Caco-2 (cell line): ENCODE measurements around the gene PRDM11. TPM values are rescaled to one million over a fixed set of nuclear protein-coding genes. Genes with fewer than 3 reads are reported as not detected.

Source experiments
- BruUV-seq: library from RNA; stranded (reverse); fragments of 400-500 nt; replicated peaks from 2 replicates; lab custom pipeline; 2021; lab: Mats Ljungman, UMichigan
- CTCF ChIA-PET: fragments of 300-600 bp; sonication (Branson Sonifier 250); formaldehyde crosslinking; loops from one replicate; lab custom pipeline; 2022; ENCODE audit warnings: antibody characterized with exemption; lab: Charles Lee
- POLR2A ChIA-PET: fragments of 300-600 bp; sonication (Branson Sonifier 250); formaldehyde crosslinking; loops from one replicate; lab custom pipeline; 2022; ENCODE audit warnings: antibody characterized with exemption; lab: Charles Lee
- DNase-seq, 2 experiments: peaks; one replicate each; pipeline versions ENCODE4 v3.0.0 to v3.0.0-alpha.2; 2020 to 2022
- H3K27me3 ChIP-seq: replicated peaks from 2 replicates; pipeline ENCODE4 v1.6.0; 2011; ENCODE audit warnings: low read length; ENCODE audit not compliant: control insufficient read depth, insufficient read depth
- H3K36me3 ChIP-seq: 2 replicates; pipeline ENCODE4 v1.5.1; 2011; ENCODE audit warnings: low read length; ENCODE audit not compliant: control insufficient read depth, insufficient read depth
- H3K4me1 ChIP-seq: fragments of 250-450 bp; sonication (Bioruptor Pico); 2 replicates; pipeline ENCODE4 v1.5.1; 2020; ENCODE audit warnings: mild to moderate bottlenecking
- H3K4me3 ChIP-seq: 2 replicates; pipeline ENCODE4 v1.5.1; 2011; ENCODE audit warnings: low read depth, mild to moderate bottlenecking, control low read depth, low read length
- H3K9me3 ChIP-seq: fragments of 250-450 bp; sonication (Bioruptor Pico); 2 replicates; pipeline ENCODE4 v1.5.1; 2020; ENCODE audit warnings: mild to moderate bottlenecking, moderate library complexity
- H3K27ac Mint-ChIP-seq: one replicate; pipeline ENCODE4 v1.8.0; 2022; ENCODE audit warnings: mixed read lengths; ENCODE audit not compliant: unreplicated experiment
- H3K27me3 Mint-ChIP-seq: one replicate; pipeline ENCODE4 v1.8.0; 2022; ENCODE audit warnings: mixed read lengths; ENCODE audit not compliant: insufficient read depth, unreplicated experiment
- H3K36me3 Mint-ChIP-seq: one replicate; pipeline ENCODE4 v1.8.0; 2022; ENCODE audit warnings: mild to moderate bottlenecking, mixed read lengths; ENCODE audit not compliant: insufficient read depth, unreplicated experiment
- H3K4me1 Mint-ChIP-seq: one replicate; pipeline ENCODE4 v1.8.0; 2022; ENCODE audit warnings: low read depth, mixed read lengths; ENCODE audit not compliant: unreplicated experiment
- H3K4me3 Mint-ChIP-seq: one replicate; pipeline ENCODE4 v1.8.0; 2022; ENCODE audit warnings: mild to moderate bottlenecking, moderate library complexity, mixed read lengths; ENCODE audit not compliant: unreplicated experiment
- H3K9me3 Mint-ChIP-seq: one replicate; pipeline ENCODE4 v1.8.0; 2022; ENCODE audit warnings: mixed read lengths; ENCODE audit not compliant: unreplicated experiment
- intact Hi-C: fragments of 100-400 bp; cut with micrococcal nuclease; formaldehyde crosslinking; loops from one replicate; pipeline ENCODE4 v1.10.0; 2022; ENCODE audit not compliant: unreplicated experiment
- total RNA-seq: library from RNA; stranded (reverse); gene quantifications from 2 replicates; pipeline ENCODE4 v1.2.3, GENCODE V29; 2022
- TF ChIP-seq, protein P1 (sequence below), 2 experiments: fragments of 200-600 bp in 1 of 2; IDR thresholded peaks; 1 replicate in 1 of 2; 2 replicates in 1 of 2; pipeline versions ENCODE4 v1.5.1 to v1.8.0; 2011 to 2022; ENCODE audit warnings: antibody characterized with exemption in 1 of 2, control low read depth in 1 of 2, inconsistent platforms in 1 of 2, low read depth in 1 of 2, low read length in 1 of 2, mild to moderate bottlenecking in 1 of 2, moderate library complexity in 1 of 2; ENCODE audit not compliant: insufficient read depth in 1 of 2, severe bottlenecking in 1 of 2, unreplicated experiment in 1 of 2

PRDM11 gene
- total RNA-seq, 1 experiment from 2014 or later: 11.8 TPM

DNA sequence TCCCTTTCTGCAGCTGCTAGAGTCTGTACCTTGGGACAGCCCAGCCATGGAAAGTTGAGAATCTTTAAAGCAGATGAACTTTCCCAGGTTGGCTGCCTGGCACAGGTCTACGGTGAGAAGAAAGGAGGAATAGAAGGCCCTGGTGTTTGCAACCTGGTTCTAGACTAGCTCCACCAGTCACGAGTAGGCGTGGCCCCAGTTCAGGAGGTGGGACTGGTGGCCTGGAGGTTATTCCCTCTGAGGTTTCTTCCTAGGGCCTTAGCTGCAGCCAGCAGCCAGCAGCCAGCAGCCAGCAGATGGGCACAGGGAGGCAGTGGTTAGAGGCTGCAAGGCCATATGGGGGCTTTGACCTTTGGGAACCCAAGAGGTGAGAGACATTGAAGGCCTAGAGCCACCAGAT is 40.9 kb downstream of the PRDM11 start:
- Histone ChIP-seq H3K36me3 (no peaks in the 10 kb centered on the region; the same call in 1 of the 2 replicates), H3K9me3 (no peaks in the 10 kb centered on the region), H3K27me3 (no peaks in the 10 kb centered on the region), H3K4me3 (no peak overlapping the region), H3K4me1 (peaks cover 19% of the 10 kb centered on the region)
- TF ChIP-seq, protein P1, sequence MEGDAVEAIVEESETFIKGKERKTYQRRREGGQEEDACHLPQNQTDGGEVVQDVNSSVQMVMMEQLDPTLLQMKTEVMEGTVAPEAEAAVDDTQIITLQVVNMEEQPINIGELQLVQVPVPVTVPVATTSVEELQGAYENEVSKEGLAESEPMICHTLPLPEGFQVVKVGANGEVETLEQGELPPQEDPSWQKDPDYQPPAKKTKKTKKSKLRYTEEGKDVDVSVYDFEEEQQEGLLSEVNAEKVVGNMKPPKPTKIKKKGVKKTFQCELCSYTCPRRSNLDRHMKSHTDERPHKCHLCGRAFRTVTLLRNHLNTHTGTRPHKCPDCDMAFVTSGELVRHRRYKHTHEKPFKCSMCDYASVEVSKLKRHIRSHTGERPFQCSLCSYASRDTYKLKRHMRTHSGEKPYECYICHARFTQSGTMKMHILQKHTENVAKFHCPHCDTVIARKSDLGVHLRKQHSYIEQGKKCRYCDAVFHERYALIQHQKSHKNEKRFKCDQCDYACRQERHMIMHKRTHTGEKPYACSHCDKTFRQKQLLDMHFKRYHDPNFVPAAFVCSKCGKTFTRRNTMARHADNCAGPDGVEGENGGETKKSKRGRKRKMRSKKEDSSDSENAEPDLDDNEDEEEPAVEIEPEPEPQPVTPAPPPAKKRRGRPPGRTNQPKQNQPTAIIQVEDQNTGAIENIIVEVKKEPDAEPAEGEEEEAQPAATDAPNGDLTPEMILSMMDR (IDR thresholded peaks at IDR 0.05; ENCODE audit: insufficient read depth in 1 of 2, low read depth in 1 of 2, low read length in 1 of 2, severe bottlenecking in 1 of 2, unreplicated experiment in 1 of 2): no peak
- no peak overlapping the region for H3K4me3 Mint-ChIP-seq
- BruUV-seq: no TSS peak
- no peaks in the 10 kb centered on the region for H3K27me3 Mint-ChIP-seq
- H3K9me3 Mint-ChIP-seq: no peaks in the 10 kb centered on the region
- intact Hi-C loops: loop anchor here (10.0 kb wide), 2 partner anchors 47 to 97 kb away; partner anchors contain the start of gene SYT13
- no peak overlapping the region for H3K27ac Mint-ChIP-seq
- peaks cover 11% of the 10 kb centered on the region for H3K36me3 Mint-ChIP-seq
- DNase-seq: no peak
- CTCF ChIA-PET: no interaction called here
- no peaks in the 10 kb centered on the region for H3K4me1 Mint-ChIP-seq
- POLR2A ChIA-PET: no interaction called here

DNA sequence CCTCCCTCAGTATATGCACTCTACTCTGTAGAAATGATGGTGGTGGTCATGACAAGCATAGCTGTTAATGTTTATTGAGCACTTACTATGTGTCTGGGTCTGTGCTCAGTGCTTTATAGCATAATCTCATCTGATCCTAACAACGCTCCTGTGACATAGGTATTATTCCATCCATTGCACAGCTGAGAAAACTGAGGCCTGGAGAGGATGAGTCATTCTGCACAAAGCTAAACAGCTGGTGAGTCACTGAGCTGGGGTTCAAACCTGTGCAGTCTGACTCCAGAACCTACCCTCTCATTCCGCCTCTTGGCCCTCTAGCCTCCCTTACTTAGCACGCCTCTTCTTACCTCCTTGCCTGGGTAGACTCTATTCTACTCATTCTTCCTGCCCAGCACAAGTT is 41.7 kb downstream of the PRDM11 start:
- DNase-seq: no peak
- no TSS peak for BruUV-seq
- TF ChIP-seq, protein P1 (IDR thresholded peaks at IDR 0.05; ENCODE audit: insufficient read depth in 1 of 2, low read depth in 1 of 2, low read length in 1 of 2, severe bottlenecking in 1 of 2, unreplicated experiment in 1 of 2): no peak
- Mint-ChIP-seq H3K36me3 (peaks cover 11% of the 10 kb centered on the region), H3K27ac (no peak overlapping the region), H3K4me3 (no peak overlapping the region), H3K4me1 (no peaks in the 10 kb centered on the region), H3K27me3 (no peaks in the 10 kb centered on the region), H3K9me3 (no peaks in the 10 kb centered on the region)
- Histone ChIP-seq H3K27me3 (no peaks in the 10 kb centered on the region), H3K9me3 (no peaks in the 10 kb centered on the region), H3K4me3 (no peak overlapping the region), H3K4me1 (peaks cover 19% of the 10 kb centered on the region), H3K36me3 (no peaks in the 10 kb centered on the region; the same call in 1 of the 2 replicates)
- intact Hi-C loops: loop anchor here (10.0 kb wide), 2 partner anchors 47 to 97 kb away; partner anchors contain the start of gene SYT13
- ChIA-PET POLR2A (interaction anchor here (0.6 kb wide), 1 partner anchor 54 kb away, joined by 8 read pairs; no protein-coding TSS in a partner anchor), CTCF (no interaction called here)

DNA sequence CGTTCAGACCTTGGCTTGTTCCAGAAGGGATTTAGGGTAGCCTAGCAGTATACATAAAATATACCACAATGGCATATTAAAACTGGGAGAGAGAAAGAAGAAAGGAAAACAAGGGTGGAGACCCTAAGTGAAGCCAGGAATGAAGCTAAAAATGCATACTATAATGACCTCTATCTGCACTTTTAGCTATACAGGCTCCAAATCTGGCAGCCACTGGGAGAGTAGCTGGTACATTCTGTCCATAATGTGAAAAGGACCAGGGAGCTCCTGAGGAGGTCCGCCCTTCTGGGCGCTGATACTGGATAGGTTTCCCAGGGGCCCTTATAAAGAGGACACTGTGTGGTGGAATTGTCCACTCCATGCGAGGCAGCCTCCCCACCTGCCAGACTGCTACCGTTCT is 42.8 kb downstream of the PRDM11 start:
- intact Hi-C loops: loop anchor here (10.0 kb wide), 2 partner anchors 46 to 96 kb away; partner anchors contain the start of gene SYT13
- Histone ChIP-seq H3K4me1 (peaks cover 16% of the 10 kb centered on the region), H3K27me3 (no peaks in the 10 kb centered on the region), H3K4me3 (no peak overlapping the region), H3K36me3 (no peaks in the 10 kb centered on the region; the same call in 1 of the 2 replicates), H3K9me3 (no peaks in the 10 kb centered on the region)
- no TSS peak for BruUV-seq
- H3K9me3 Mint-ChIP-seq: no peaks in the 10 kb centered on the region
- H3K4me3 Mint-ChIP-seq: no peak overlapping the region
- DNase-seq: no peak
- no peak overlapping the region for H3K27ac Mint-ChIP-seq
- no peaks in the 10 kb centered on the region for H3K4me1 Mint-ChIP-seq
- H3K27me3 Mint-ChIP-seq: no peaks in the 10 kb centered on the region
- ChIA-PET POLR2A (no interaction called here), CTCF (no interaction called here)
- peaks cover 11% of the 10 kb centered on the region for H3K36me3 Mint-ChIP-seq
- TF ChIP-seq, protein P1 (IDR thresholded peaks at IDR 0.05; ENCODE audit: insufficient read depth in 1 of 2, low read depth in 1 of 2, low read length in 1 of 2, severe bottlenecking in 1 of 2, unreplicated experiment in 1 of 2): no peak
